Fibroblast of lung (primary cell): ENCODE results near the gene MICAL2. TPM values are rescaled to one million over a fixed set of nuclear protein-coding genes. Genes with fewer than 3 reads are reported as not detected.
A peak's percentile ranks its signal among the peaks of the same experiment; 100 is the strongest.

Experiments
- DNase-seq, 2 donors: peaks; one replicate each; pipeline versions ENCODE4 v3.0.0 to v3.0.0-alpha.2; 2010; ENCODE audit warnings: low read depth in 2 of 2
- H2AFZ ChIP-seq: 2 replicates; pipeline ENCODE4 v1.5.1; 2012; ENCODE audit warnings: low read length, control low read depth, inconsistent platforms
- H3K27ac ChIP-seq: 2 replicates; pipeline ENCODE4 v1.5.1; 2011; ENCODE audit warnings: low read length, control low read depth; ENCODE audit not compliant: insufficient read depth
- H3K27me3 ChIP-seq: 2 replicates; pipeline ENCODE4 v1.5.1; 2011; ENCODE audit warnings: mild to moderate bottlenecking, low read length; ENCODE audit not compliant: control insufficient read depth, insufficient read depth
- H3K36me3 ChIP-seq: 2 replicates; pipeline ENCODE4 v1.5.1; 2011; ENCODE audit warnings: low read length; ENCODE audit not compliant: control insufficient read depth, insufficient read depth
- H3K4me1 ChIP-seq: 2 replicates; pipeline ENCODE4 v1.5.1; 2011; ENCODE audit warnings: low read length; ENCODE audit not compliant: control insufficient read depth, insufficient read depth; ENCODE audit errors: extremely low read depth
- H3K4me2 ChIP-seq: 2 replicates; pipeline ENCODE4 v1.5.1; 2011; ENCODE audit warnings: low read length, control low read depth; ENCODE audit not compliant: insufficient read depth; ENCODE audit errors: extremely low read depth
- H3K4me3 ChIP-seq, 4 experiments: fragments of 200-600 bp in 1 of 4; sonication (generic) in 1 of 4; replicated peaks in 1 of 4; 2 replicates each; pipeline ENCODE4 v1.5.1; 2011 to 2016; ENCODE audit warnings: low read length in 4 of 4, low read depth in 3 of 4, mild to moderate bottlenecking in 3 of 4, control low read depth in 2 of 4, inconsistent platforms in 1 of 4, mixed read lengths in 1 of 4; ENCODE audit not compliant: insufficient read depth in 1 of 4; ENCODE audit errors: control extremely low read depth in 1 of 4
- H3K79me2 ChIP-seq: 2 replicates; pipeline ENCODE4 v1.5.1; 2012; ENCODE audit warnings: mild to moderate bottlenecking, low read length, inconsistent platforms; ENCODE audit not compliant: control insufficient read depth, insufficient read depth
- H3K9ac ChIP-seq: 2 replicates; pipeline ENCODE4 v1.5.1; 2011; ENCODE audit warnings: mild to moderate bottlenecking, low read length, control low read depth; ENCODE audit not compliant: insufficient read depth
- H3K9me3 ChIP-seq: 2 replicates; pipeline ENCODE4 v1.5.1; 2012; ENCODE audit warnings: low read depth, low read length; ENCODE audit not compliant: control insufficient read depth, insufficient read depth
- H4K20me1 ChIP-seq: 2 replicates; pipeline ENCODE4 v1.5.1; 2011; ENCODE audit warnings: low read length; ENCODE audit not compliant: control insufficient read depth, insufficient read depth; ENCODE audit errors: extremely low read depth
- EZH2 ChIP-seq: IDR thresholded peaks from 2 replicates; pipeline ENCODE4 v1.5.1; 2012; ENCODE audit warnings: low read length, control low read depth, mild to moderate bottlenecking; ENCODE audit errors: missing control alignments
- polyA plus RNA-seq, 2 donors: library from polyadenylated mRNA; depleted of rRNA in 1 of 2; stranded (reverse) in 1 of 2; unstranded in 1 of 2; fragments of >200 nt; gene quantifications; 2 replicates each; pipeline ENCODE4 v1.2.1, GENCODE V29; 2011 to 2012; ENCODE audit warnings: missing spikeins in 1 of 2
- total RNA-seq: library from RNA; depleted of rRNA; stranded (reverse); fragments of >200 nt; gene quantifications from 2 replicates; pipeline ENCODE4 v1.2.1, GENCODE V29; 2014
- TF ChIP-seq, protein P1 (sequence below), 2 donors: IDR thresholded peaks in 1 of 2; conservative IDR thresholded peaks in 1 of 2; 1 replicate in 1 of 2; 2 replicates in 1 of 2; pipeline ENCODE4 v1.5.1; 2011 to 2012; ENCODE audit warnings: low read length in 2 of 2, control low read depth in 1 of 2, inconsistent platforms in 1 of 2, low read depth in 1 of 2, mild to moderate bottlenecking in 1 of 2

MICAL2 gene
- total and polyA plus RNA-seq, 2 donors (not counting 1 experiment from before 2014, with no cell fraction given), result 78.5 to 275 TPM

DNA sequence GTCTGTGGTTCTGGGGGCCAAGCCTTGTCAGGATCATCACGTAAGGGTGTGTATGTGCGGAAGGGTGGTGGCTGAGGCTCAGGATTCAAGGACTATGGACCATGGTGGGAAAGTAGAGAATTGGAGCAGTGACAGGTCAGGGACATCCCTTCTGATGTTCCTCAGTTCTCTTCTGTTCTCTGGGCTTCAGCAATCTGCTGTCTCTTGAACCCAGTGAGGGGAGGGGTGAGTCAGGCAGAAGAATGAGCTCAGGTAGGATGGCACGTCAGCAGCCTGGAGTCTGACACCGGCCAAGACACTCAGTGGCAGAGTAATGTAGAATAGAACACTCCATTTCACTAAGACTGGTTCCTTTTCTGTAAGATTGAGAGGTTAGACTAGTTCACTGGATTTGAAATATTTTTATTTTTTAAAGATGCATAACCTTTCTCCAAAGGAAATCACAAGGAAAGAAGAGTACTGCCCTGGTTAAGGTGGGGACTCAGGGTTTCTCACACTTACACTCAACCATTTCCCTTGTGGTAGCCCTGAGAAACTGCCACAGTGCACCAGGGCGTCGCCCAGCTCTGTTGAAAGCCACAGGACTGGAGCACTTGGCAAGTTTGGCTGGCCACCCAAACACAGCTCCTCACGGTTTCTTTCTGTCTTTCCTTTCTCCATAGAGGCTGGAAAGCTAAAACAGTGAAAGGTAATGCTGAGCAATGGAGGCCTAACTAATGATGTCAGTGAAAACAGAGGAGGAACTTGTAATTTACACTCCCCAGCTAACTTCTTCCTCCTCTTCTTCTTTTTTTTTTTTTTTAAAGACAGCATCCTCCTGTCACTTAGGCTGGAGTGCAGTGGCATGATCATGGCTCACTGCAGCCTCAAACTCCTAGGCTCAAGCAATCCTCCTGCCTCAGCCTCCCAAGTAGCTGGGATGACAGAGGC is 23.1 kb upstream of the MICAL2 start:
- TF ChIP-seq, protein P1, sequence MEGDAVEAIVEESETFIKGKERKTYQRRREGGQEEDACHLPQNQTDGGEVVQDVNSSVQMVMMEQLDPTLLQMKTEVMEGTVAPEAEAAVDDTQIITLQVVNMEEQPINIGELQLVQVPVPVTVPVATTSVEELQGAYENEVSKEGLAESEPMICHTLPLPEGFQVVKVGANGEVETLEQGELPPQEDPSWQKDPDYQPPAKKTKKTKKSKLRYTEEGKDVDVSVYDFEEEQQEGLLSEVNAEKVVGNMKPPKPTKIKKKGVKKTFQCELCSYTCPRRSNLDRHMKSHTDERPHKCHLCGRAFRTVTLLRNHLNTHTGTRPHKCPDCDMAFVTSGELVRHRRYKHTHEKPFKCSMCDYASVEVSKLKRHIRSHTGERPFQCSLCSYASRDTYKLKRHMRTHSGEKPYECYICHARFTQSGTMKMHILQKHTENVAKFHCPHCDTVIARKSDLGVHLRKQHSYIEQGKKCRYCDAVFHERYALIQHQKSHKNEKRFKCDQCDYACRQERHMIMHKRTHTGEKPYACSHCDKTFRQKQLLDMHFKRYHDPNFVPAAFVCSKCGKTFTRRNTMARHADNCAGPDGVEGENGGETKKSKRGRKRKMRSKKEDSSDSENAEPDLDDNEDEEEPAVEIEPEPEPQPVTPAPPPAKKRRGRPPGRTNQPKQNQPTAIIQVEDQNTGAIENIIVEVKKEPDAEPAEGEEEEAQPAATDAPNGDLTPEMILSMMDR (conservative IDR thresholded peaks at IDR 0.05 in 1 of 2, IDR thresholded peaks at IDR 0.05 in 1 of 2; ENCODE audit: low read depth in 1 of 2, low read length in 2 of 2), result peak in 1 of 2 donors; percentile 33
- TF ChIP-seq EZH2, result no peak
- DNase-seq, result peak; percentile 81 to 82
- H3K9me3 ChIP-seq, result no peaks in the 10 kb centered on the region
- H3K4me3 ChIP-seq, result peak overlapping the region in 2 of 4 experiments; percentile 0 to 47
- H2AFZ ChIP-seq, result no peak overlapping the region
- H3K9ac ChIP-seq, result peak overlapping the region; percentile 82
- no peaks in the 10 kb centered on the region for H3K36me3 ChIP-seq
- H3K4me2 ChIP-seq, result peak overlapping the region; percentile 93
- H4K20me1 ChIP-seq, result no peaks in the 10 kb centered on the region
- H3K27ac ChIP-seq, result peak overlapping the region; percentile 100
- no peaks in the 10 kb centered on the region for H3K79me2 ChIP-seq
- no peaks in the 10 kb centered on the region for H3K27me3 ChIP-seq
- peaks cover 46% of the 10 kb centered on the region for H3K4me1 ChIP-seq

DNA sequence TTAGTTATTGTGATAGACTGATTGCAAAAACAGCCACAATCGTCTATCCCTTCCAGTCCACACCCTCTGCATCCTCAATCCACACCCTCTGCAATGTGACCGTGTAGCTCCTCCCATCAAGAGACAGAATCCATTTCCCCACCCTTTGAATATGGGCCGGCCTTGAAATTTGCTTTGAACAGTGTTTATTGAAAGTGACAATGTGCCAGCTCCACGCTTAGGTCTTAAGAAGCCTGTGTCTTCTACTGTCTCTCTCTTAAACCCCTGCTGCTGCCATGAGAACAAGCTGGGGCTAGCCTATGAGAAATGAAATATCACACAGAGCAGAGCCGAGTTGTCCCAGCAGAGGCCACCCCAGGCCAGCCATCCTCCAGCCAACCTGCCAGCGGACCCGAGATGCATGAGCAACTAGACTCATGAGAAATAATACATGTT is 22.3 kb upstream of the MICAL2 start:
- H3K9ac ChIP-seq, result no peak overlapping the region
- H2AFZ ChIP-seq, result no peak overlapping the region
- H3K27me3 ChIP-seq, result no peaks in the 10 kb centered on the region
- no peaks in the 10 kb centered on the region for H3K36me3 ChIP-seq
- H3K4me3 ChIP-seq, result no peak overlapping the region
- peaks cover 46% of the 10 kb centered on the region for H3K4me1 ChIP-seq
- H3K27ac ChIP-seq, result peak overlapping the region; percentile 100
- no peak overlapping the region for H3K4me2 ChIP-seq
- no peaks in the 10 kb centered on the region for H3K9me3 ChIP-seq
- DNase-seq, result peak; percentile 71 to 83
- no peaks in the 10 kb centered on the region for H3K79me2 ChIP-seq
- TF ChIP-seq, protein P1 (conservative IDR thresholded peaks at IDR 0.05 in 1 of 2, IDR thresholded peaks at IDR 0.05 in 1 of 2; ENCODE audit: low read depth in 1 of 2, low read length in 2 of 2), result peak in 1 of 2 donors; percentile 49
- TF ChIP-seq EZH2, result no peak
- no peaks in the 10 kb centered on the region for H4K20me1 ChIP-seq

DNA sequence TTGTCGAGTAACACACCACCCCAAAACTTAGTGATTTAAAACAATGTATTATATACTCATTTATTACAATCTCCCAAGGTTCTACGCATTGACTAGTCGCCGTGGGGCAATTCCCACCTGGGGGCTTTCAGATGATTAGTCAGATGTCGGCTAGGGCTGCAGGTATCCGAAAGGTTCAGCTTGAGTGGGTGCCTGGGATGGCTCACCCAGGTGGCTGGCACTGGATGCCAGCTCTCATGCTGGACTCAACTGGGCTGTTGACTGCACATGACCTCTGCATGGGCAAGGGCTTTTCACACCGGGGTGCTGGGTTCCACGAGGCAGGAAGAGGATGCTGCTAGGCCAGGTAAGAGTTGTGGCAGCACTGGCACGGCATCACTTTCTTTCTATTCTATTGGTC is 21.9 kb upstream of the MICAL2 start:
- no peak for DNase-seq
- no peak for TF ChIP-seq EZH2
- TF ChIP-seq, protein P1 (conservative IDR thresholded peaks at IDR 0.05 in 1 of 2, IDR thresholded peaks at IDR 0.05 in 1 of 2; ENCODE audit: low read depth in 1 of 2, low read length in 2 of 2), result no peak
- Histone ChIP-seq H4K20me1 (no peaks in the 10 kb centered on the region), H3K9me3 (no peaks in the 10 kb centered on the region), H3K27me3 (no peaks in the 10 kb centered on the region), H3K27ac (peak overlapping the region; percentile 100), H3K4me3 (no peak overlapping the region), H2AFZ (no peak overlapping the region), H3K79me2 (no peaks in the 10 kb centered on the region), H3K9ac (no peak overlapping the region), H3K4me1 (peaks cover 46% of the 10 kb centered on the region), H3K36me3 (no peaks in the 10 kb centered on the region), H3K4me2 (no peak overlapping the region)
